NB4 (cell line): ENCODE measurements around the gene SLC25A26.
"Not testable (repeated sequence)": the region's sequence is repeated elsewhere in the genome, so short reads cannot be mapped to it uniquely, and the experiment has no call there.

ENCODE experiments used
- DNase-seq: peaks from one replicate; pipeline ENCODE4 v3.0.0; 2010; ENCODE audit warnings: low read depth
- H3K4me3 ChIP-seq: one replicate; pipeline ENCODE4 v1.5.1; 2011; ENCODE audit warnings: mild to moderate bottlenecking, low read depth, low read length, moderate library complexity
- CTCF ChIP-seq: IDR thresholded peaks from one replicate; pipeline ENCODE4 v1.5.1; 2012; ENCODE audit warnings: low read depth, low read length
- MAX ChIP-seq: IDR thresholded peaks from 2 replicates; pipeline ENCODE4 v1.6.1; 2011; ENCODE audit warnings: low read depth, low read length
- MYC ChIP-seq: IDR thresholded peaks from 2 replicates; pipeline ENCODE4 v1.6.1; 2011; ENCODE audit warnings: low read depth, low read length
- POLR2A ChIP-seq: IDR thresholded peaks from 2 replicates; pipeline ENCODE4 v1.6.1; 2011; ENCODE audit warnings: mild to moderate bottlenecking; ENCODE audit not compliant: insufficient read length; ENCODE audit errors: extremely low read depth

SLC25A26 gene

GRCh38 chr3:66416556-66417304, 195.9 kb downstream of the SLC25A26 start:
- no peak overlapping the region for H3K4me3 ChIP-seq
- TF ChIP-seq MAX = no peak
- TF ChIP-seq POLR2A = no peak
- no peak for TF ChIP-seq CTCF
- no peak for TF ChIP-seq MYC
- no peak for DNase-seq

GRCh38 chr3:66418475-66418931, 197.7 kb downstream of the SLC25A26 start:
- TF ChIP-seq MAX (no peak), POLR2A (no peak)
- DNase-seq = no peak

GRCh38 chr3:66419036-66419435, 198.2 kb downstream of the SLC25A26 start:
- DNase-seq = no peak
- no peak overlapping the region for H3K4me3 ChIP-seq
- TF ChIP-seq CTCF (no peak), POLR2A (no peak), MAX (no peak), MYC (no peak)

More at GRCh38 chr3:66418475-66418931, 197.7 kb downstream of the SLC25A26 start:
- no peak overlapping the region for H3K4me3 ChIP-seq

DNA sequence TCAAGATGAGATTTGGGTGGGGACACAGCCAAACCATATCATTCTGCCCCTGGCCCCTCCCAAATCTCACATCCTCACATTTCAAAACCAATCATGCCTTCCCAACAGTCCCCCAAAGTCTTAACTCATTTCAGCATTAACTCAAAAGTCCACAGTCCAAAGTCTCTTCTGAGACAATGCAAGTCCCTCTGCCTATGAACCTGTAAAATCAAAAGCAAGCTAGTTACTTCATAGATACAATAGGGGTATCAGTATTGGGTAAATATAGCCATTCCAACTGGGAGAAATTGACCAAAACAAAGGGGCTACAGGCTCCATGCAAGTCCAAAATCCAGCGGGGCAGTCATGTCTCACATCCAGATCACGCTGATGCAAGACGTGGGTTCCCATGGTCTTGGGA, 200.3 kb downstream of the SLC25A26 start:
- DNase-seq, H3K4me3 ChIP-seq: not testable (repeated sequence)

DNA sequence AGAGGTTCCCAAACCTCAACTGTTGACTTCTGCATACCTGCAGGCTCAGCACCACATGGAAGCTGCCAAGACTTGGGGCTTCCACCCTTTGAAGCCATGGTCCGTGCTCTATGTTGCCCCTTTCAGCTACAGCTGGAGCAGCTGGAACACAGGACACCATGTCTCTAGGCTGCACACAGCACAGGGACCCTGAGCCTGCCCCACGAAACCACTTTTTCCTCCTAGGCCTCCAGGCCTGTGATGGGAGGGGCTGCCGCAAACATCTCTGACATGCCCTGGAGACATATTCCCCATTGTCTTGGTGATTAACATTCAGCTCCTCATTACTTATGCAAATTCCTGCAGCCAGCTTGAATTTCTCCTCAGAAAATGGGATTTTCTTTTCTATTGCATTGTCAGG, 201.1 kb downstream of the SLC25A26 start:
- H3K4me3 ChIP-seq, DNase-seq: not testable (repeated sequence)

- no peak overlapping the region for H3K4me3 ChIP-seq
- TF ChIP-seq MYC (no peak), MAX (no peak)
- no peak for DNase-seq
Observed at GRCh38 chr3:66423791-66424190, 203.0 kb downstream of the SLC25A26 start.

- no peak for TF ChIP-seq MAX
- TF ChIP-seq CTCF = no peak
- no peak for TF ChIP-seq MYC
- TF ChIP-seq POLR2A = no peak
Observed at GRCh38 chr3:66425032-66425431, 204.2 kb downstream of the SLC25A26 start.

DNA sequence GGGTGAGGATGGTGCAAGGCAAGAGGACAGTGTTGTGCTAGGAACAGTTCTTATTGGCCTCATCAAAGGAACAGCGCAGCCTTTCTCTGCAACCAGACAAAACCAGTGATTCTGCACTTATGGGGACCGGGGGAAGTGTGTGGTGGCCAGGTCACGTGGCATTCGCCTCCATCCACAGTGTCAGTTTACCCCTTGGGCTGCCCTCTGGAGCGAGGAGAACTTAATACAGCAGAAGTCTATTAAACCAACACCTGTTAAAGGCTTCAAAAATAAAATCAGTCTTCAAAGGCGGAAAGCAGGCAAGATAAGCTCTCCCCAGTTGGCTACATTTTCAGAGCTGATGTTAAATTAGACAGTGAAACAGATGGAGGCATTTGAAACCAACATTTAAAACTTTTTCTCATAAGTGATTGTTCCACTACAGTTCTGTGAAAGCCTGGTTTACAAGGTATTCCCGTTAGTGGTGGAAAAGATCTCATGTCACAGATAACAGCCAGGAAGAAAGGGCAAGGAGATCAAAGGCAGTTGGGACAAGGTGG, 204.8 kb downstream of the SLC25A26 start:
- H3K4me3 ChIP-seq = no peak overlapping the region
- TF ChIP-seq CTCF = no peak
- DNase-seq = no peak

More at GRCh38 chr3:66425032-66425431, 204.2 kb downstream of the SLC25A26 start:
- H3K4me3 ChIP-seq = no peak overlapping the region
- DNase-seq = no peak
